ENCODE results near the gene NUP205.

NUP205 gene

DNA sequence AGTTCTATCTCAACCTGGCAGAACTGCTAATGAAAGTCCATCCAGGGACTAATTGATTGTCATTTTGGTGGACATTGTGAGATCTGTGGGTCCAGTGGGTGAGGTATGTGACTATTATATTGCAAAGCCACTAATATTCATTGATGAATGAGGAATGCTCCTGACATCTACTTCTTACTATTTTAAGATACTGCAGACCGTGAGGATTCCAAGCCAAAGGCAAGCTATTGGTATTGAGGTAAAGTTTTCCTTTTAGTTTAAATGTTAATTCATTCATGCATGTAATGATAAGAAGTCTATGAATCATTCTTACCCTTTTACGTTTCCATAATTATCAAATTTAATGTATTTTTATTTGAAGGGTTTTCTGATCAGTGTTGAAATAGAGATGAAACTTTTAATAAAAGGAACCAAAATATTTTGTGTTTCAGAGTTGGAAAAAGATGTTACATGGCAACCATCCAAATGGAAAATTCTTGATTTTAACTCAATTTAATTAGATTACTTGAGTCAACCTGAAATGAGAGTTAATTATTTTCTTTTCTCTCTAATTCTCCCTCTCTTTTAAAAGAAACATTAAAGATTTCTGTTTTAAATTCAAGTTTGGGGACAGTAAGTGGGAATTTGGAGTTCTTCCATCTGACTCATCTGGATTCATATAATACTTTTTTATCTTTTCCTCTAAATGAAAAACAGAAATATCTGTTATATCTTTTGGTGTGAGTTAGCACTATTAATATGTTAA lies 39.6 kb downstream of the NUP205 start:
- no peak overlapping the region for H3K27ac ChIP-seq (ENCODE audit: low read depth, low read length)
- no peak overlapping the region for H3K4me2 ChIP-seq (ENCODE audit: low read length)
- H2BK15ac ChIP-seq (replicated peaks; ENCODE audit: low read depth), result no peak overlapping the region
- no peak overlapping the region for H4K8ac ChIP-seq (ENCODE audit: low read depth, low read length)
- no peaks in the 10 kb centered on the region for H3K27me3 ChIP-seq (ENCODE audit: insufficient read depth, low read length, poor library complexity)
- no peak overlapping the region for H4K5ac ChIP-seq (ENCODE audit: low read length)
- no peak overlapping the region for H3K23ac ChIP-seq (ENCODE audit: low read length)
- H3K4me3 ChIP-seq (ENCODE audit: low read length), result no peak overlapping the region
- no peak overlapping the region for H2BK5ac ChIP-seq (ENCODE audit: low read length)
- H2AK5ac ChIP-seq (ENCODE audit: low read length), result no peak overlapping the region
- H3K18ac ChIP-seq (ENCODE audit: low read length), result no peak overlapping the region
- H3K4ac ChIP-seq (ENCODE audit: low read depth, low read length), result no peak overlapping the region
- H3K79me1 ChIP-seq (ENCODE audit: low read length), result no peaks in the 10 kb centered on the region
- DNase-seq, result no peak
- no peaks in the 10 kb centered on the region for H3K79me2 ChIP-seq (ENCODE audit: control insufficient read depth, insufficient read depth, low read length)
- no peak overlapping the region for H2BK120ac ChIP-seq (ENCODE audit: low read depth, low read length)
- no peaks in the 10 kb centered on the region for H3K4me1 ChIP-seq (ENCODE audit: control insufficient read depth, low read depth, low read length)
- peaks cover 4% of the 10 kb centered on the region for H3K36me3 ChIP-seq (ENCODE audit: control insufficient read depth, insufficient read depth, low read length)
- no peak overlapping the region for H3K9ac ChIP-seq (ENCODE audit: low read length)
- WGBS (ENCODE audit: extremely low coverage, insufficient coverage, low lambda C conversion rate), result no CpG with 5 or more reads among the region's 2 CpGs
- no peak overlapping the region for H3K56ac ChIP-seq (ENCODE audit: low read length)

DNA sequence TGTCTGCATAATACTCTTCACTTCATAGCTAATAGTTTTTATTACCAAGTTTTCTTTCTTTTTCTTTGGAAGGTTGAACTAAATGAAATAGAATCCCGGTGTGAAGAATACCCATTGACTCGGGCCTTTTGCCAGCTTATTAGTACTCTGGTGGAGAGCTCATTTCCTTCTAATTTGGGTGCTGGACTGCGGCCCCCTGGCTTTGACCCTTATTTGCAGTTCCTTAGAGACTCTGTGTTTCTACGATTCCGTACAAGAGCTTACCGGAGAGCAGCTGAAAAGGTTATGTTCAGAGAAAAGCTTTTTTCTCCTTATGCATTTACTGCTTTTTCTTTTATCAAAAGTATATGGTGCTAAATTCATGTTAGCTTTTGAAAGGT lies 40.2 kb downstream of the NUP205 start:
- Histone ChIP-seq H4K5ac (ENCODE audit: low read length) (no peak overlapping the region), H3K18ac (ENCODE audit: low read length) (no peak overlapping the region), H2BK15ac (replicated peaks; ENCODE audit: low read depth) (no peak overlapping the region), H3K79me1 (ENCODE audit: low read length) (no peaks in the 10 kb centered on the region), H3K56ac (ENCODE audit: low read length) (no peak overlapping the region), H2BK5ac (ENCODE audit: low read length) (no peak overlapping the region), H4K8ac (ENCODE audit: low read depth, low read length) (no peak overlapping the region), H3K4me2 (ENCODE audit: low read length) (no peak overlapping the region), H3K4me1 (ENCODE audit: control insufficient read depth, low read depth, low read length) (no peaks in the 10 kb centered on the region), H3K23ac (ENCODE audit: low read length) (no peak overlapping the region), H3K4me3 (ENCODE audit: low read length) (no peak overlapping the region), H3K27me3 (ENCODE audit: insufficient read depth, low read length, poor library complexity) (no peaks in the 10 kb centered on the region), H3K27ac (ENCODE audit: low read depth, low read length) (no peak overlapping the region), H3K9ac (ENCODE audit: low read length) (no peak overlapping the region), H2AK5ac (ENCODE audit: low read length) (no peak overlapping the region), H3K4ac (ENCODE audit: low read depth, low read length) (no peak overlapping the region), H3K36me3 (ENCODE audit: control insufficient read depth, insufficient read depth, low read length) (peaks cover 3% of the 10 kb centered on the region), H3K79me2 (ENCODE audit: control insufficient read depth, insufficient read depth, low read length) (no peaks in the 10 kb centered on the region), H2BK120ac (ENCODE audit: low read depth, low read length) (no peak overlapping the region)
- no peak for DNase-seq
- no CpG with 5 or more reads among the region's 6 CpGs for WGBS (ENCODE audit: extremely low coverage, insufficient coverage, low lambda C conversion rate)

DNA sequence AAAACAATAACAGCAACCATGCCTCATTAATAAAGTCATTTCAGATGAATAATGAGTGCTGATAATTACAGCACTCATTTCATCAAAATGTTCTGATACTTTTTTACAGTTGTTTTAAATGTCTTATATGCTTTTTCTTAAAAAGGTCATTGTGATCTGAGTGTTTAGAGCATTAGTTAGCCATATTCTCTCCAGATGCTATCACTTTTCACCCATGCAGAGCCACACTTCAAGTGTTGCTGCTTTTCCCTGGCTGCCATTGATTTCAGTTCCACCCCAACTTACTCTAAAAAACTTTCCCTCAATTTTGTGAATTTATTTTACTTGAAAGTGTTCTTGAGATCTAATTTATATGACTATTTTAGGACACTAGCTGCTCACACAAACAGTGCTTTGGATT lies 41.8 kb downstream of the NUP205 start:
- H2BK15ac ChIP-seq (replicated peaks; ENCODE audit: low read depth), result no peak overlapping the region
- no peak overlapping the region for H3K23ac ChIP-seq (ENCODE audit: low read length)
- H3K4me3 ChIP-seq (ENCODE audit: low read length), result no peak overlapping the region
- no peak overlapping the region for H3K4ac ChIP-seq (ENCODE audit: low read depth, low read length)
- peaks cover under 1% of the 10 kb centered on the region for H3K79me1 ChIP-seq (ENCODE audit: low read length)
- H2BK5ac ChIP-seq (ENCODE audit: low read length), result no peak overlapping the region
- H3K9ac ChIP-seq (ENCODE audit: low read length), result no peak overlapping the region
- H3K27ac ChIP-seq (ENCODE audit: low read depth, low read length), result no peak overlapping the region
- H2BK120ac ChIP-seq (ENCODE audit: low read depth, low read length), result no peak overlapping the region
- no peak overlapping the region for H4K5ac ChIP-seq (ENCODE audit: low read length)
- no peaks in the 10 kb centered on the region for H3K79me2 ChIP-seq (ENCODE audit: control insufficient read depth, insufficient read depth, low read length)
- no peak for DNase-seq
- no peak overlapping the region for H3K56ac ChIP-seq (ENCODE audit: low read length)
- no peak overlapping the region for H3K18ac ChIP-seq (ENCODE audit: low read length)
- H2AK5ac ChIP-seq (ENCODE audit: low read length), result no peak overlapping the region
- no peak overlapping the region for H3K4me2 ChIP-seq (ENCODE audit: low read length)
- H4K8ac ChIP-seq (ENCODE audit: low read depth, low read length), result no peak overlapping the region
- no peaks in the 10 kb centered on the region for H3K27me3 ChIP-seq (ENCODE audit: insufficient read depth, low read length, poor library complexity)
- H3K4me1 ChIP-seq (ENCODE audit: control insufficient read depth, low read depth, low read length), result no peaks in the 10 kb centered on the region
- peaks cover 5% of the 10 kb centered on the region for H3K36me3 ChIP-seq (ENCODE audit: control insufficient read depth, insufficient read depth, low read length)

DNA sequence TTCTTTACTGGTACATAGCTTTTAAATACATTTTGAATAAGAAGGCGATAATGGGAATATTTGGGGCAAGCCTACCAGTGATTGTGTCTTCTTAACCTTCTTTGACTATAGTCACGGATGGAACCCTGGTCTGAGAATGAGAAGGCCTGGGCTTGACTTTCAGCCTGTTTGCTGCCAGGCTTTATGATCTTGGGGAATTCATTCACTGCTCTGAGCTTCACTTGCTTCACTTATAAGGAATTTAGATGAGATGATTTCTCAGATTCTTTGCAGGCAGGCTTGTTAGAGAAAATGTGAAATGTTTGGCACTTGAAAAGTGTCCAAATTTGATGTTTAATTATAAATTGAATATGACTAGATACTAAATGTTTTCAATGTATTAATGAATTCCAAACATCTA lies 42.5 kb downstream of the NUP205 start:
- no peak overlapping the region for H3K56ac ChIP-seq (ENCODE audit: low read length)
- H4K5ac ChIP-seq (ENCODE audit: low read length), result no peak overlapping the region
- H2BK15ac ChIP-seq (replicated peaks; ENCODE audit: low read depth), result no peak overlapping the region
- H3K4me3 ChIP-seq (ENCODE audit: low read length), result no peak overlapping the region
- H3K79me2 ChIP-seq (ENCODE audit: control insufficient read depth, insufficient read depth, low read length), result no peaks in the 10 kb centered on the region
- H4K8ac ChIP-seq (ENCODE audit: low read depth, low read length), result no peak overlapping the region
- DNase-seq, result peak; percentile 4
- H3K4me2 ChIP-seq (ENCODE audit: low read length), result no peak overlapping the region
- H3K27ac ChIP-seq (ENCODE audit: low read depth, low read length), result no peak overlapping the region
- no peak overlapping the region for H3K23ac ChIP-seq (ENCODE audit: low read length)
- H2AK5ac ChIP-seq (ENCODE audit: low read length), result no peak overlapping the region
- H3K18ac ChIP-seq (ENCODE audit: low read length), result no peak overlapping the region
- H2BK5ac ChIP-seq (ENCODE audit: low read length), result no peak overlapping the region
- H3K36me3 ChIP-seq (ENCODE audit: control insufficient read depth, insufficient read depth, low read length), result peaks cover 5% of the 10 kb centered on the region
- H3K27me3 ChIP-seq (ENCODE audit: insufficient read depth, low read length, poor library complexity), result no peaks in the 10 kb centered on the region
- H2BK120ac ChIP-seq (ENCODE audit: low read depth, low read length), result no peak overlapping the region
- H3K4me1 ChIP-seq (ENCODE audit: control insufficient read depth, low read depth, low read length), result no peaks in the 10 kb centered on the region
- peaks cover 1% of the 10 kb centered on the region for H3K79me1 ChIP-seq (ENCODE audit: low read length)
- H3K4ac ChIP-seq (ENCODE audit: low read depth, low read length), result no peak overlapping the region
- WGBS (ENCODE audit: extremely low coverage, insufficient coverage, low lambda C conversion rate), result no CpG with 5 or more reads among the region's 2 CpGs
- no peak overlapping the region for H3K9ac ChIP-seq (ENCODE audit: low read length)

DNA sequence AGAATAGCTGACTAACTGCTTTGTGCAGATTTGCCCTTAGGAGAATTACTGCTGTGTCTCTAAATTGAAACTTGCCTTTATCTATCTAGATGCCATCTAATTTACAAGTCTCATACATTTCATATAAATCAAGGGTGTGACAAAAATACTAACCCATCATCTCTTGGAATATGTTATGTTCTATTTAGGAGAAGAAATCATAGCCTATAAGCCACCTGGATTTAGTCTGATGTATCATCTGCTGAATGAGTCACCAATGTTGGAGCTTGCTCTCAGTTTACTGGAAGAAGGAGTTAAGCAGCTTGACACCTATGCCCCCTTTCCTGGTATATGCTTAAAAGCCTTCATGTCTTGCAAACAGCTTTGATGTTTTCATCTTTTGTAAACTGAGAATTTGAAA lies 43.5 kb downstream of the NUP205 start:
- Histone ChIP-seq H3K36me3 (ENCODE audit: control insufficient read depth, insufficient read depth, low read length) (peaks cover 5% of the 10 kb centered on the region), H3K4ac (ENCODE audit: low read depth, low read length) (no peak overlapping the region), H3K9ac (ENCODE audit: low read length) (no peak overlapping the region), H3K56ac (ENCODE audit: low read length) (no peak overlapping the region), H2BK120ac (ENCODE audit: low read depth, low read length) (no peak overlapping the region), H3K4me2 (ENCODE audit: low read length) (no peak overlapping the region), H2AK5ac (ENCODE audit: low read length) (no peak overlapping the region), H3K27me3 (ENCODE audit: insufficient read depth, low read length, poor library complexity) (no peaks in the 10 kb centered on the region), H4K8ac (ENCODE audit: low read depth, low read length) (no peak overlapping the region), H3K79me2 (ENCODE audit: control insufficient read depth, insufficient read depth, low read length) (no peaks in the 10 kb centered on the region), H3K27ac (ENCODE audit: low read depth, low read length) (no peak overlapping the region), H3K4me1 (ENCODE audit: control insufficient read depth, low read depth, low read length) (no peaks in the 10 kb centered on the region), H3K18ac (ENCODE audit: low read length) (no peak overlapping the region), H2BK5ac (ENCODE audit: low read length) (no peak overlapping the region), H2BK15ac (replicated peaks; ENCODE audit: low read depth) (no peak overlapping the region), H4K5ac (ENCODE audit: low read length) (no peak overlapping the region), H3K23ac (ENCODE audit: low read length) (no peak overlapping the region), H3K79me1 (ENCODE audit: low read length) (peaks cover 1% of the 10 kb centered on the region), H3K4me3 (ENCODE audit: low read length) (no peak overlapping the region)
- DNase-seq, result no peak

DNA sequence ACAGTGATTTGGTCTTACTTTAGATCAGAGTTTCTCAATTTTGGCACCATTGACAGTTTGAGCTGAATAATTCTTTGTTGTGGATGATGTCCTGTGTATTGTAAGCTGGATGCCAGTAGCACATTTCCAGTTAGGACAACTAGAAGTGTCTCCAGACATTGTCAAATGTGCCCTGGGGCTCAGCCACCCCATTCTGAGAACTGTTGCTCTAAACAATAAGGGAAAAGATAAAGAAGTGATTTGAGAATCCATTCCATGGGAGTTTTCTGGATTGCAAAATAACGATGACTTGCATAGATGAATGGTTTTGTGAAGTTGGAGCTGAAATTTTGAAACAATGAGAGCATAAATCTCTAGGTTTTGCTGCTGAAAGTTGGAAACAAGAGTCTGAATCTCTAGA lies 44.6 kb downstream of the NUP205 start:
- Histone ChIP-seq H3K4me2 (ENCODE audit: low read length) (no peak overlapping the region), H3K18ac (ENCODE audit: low read length) (no peak overlapping the region), H3K56ac (ENCODE audit: low read length) (no peak overlapping the region), H2BK120ac (ENCODE audit: low read depth, low read length) (no peak overlapping the region), H2BK5ac (ENCODE audit: low read length) (no peak overlapping the region), H3K79me1 (ENCODE audit: low read length) (peaks cover 1% of the 10 kb centered on the region), H3K27me3 (ENCODE audit: insufficient read depth, low read length, poor library complexity) (no peaks in the 10 kb centered on the region), H3K9ac (ENCODE audit: low read length) (no peak overlapping the region), H3K79me2 (ENCODE audit: control insufficient read depth, insufficient read depth, low read length) (no peaks in the 10 kb centered on the region), H2BK15ac (replicated peaks; ENCODE audit: low read depth) (no peak overlapping the region), H3K23ac (ENCODE audit: low read length) (no peak overlapping the region), H2AK5ac (ENCODE audit: low read length) (no peak overlapping the region), H3K4me1 (ENCODE audit: control insufficient read depth, low read depth, low read length) (no peaks in the 10 kb centered on the region), H4K8ac (ENCODE audit: low read depth, low read length) (no peak overlapping the region), H3K36me3 (ENCODE audit: control insufficient read depth, insufficient read depth, low read length) (peaks cover 7% of the 10 kb centered on the region), H3K27ac (ENCODE audit: low read depth, low read length) (no peak overlapping the region), H3K4me3 (ENCODE audit: low read length) (no peak overlapping the region), H3K4ac (ENCODE audit: low read depth, low read length) (no peak overlapping the region), H4K5ac (ENCODE audit: low read length) (no peak overlapping the region)
- DNase-seq, result peak; percentile 30
- WGBS (ENCODE audit: extremely low coverage, insufficient coverage, low lambda C conversion rate), result no CpG with 5 or more reads among the region's 1 CpG
